22Rv1 (cell line): ENCODE measurements around the gene ISOC2.

Experiments used
- H3K27ac ChIP-seq: fragments of 450-650 bp; 2 replicates; pipeline ENCODE4 v1.5.1; 2017
- ZFX ChIP-seq: fragments of 450-650 bp; IDR thresholded peaks from 2 replicates; pipeline ENCODE4 v1.6.1; 2017; ENCODE audit warnings: antibody characterized with exemption, borderline replicate concordance
- TF ChIP-seq, protein P1 (sequence below): fragments of 450-650 bp; IDR thresholded peaks from 2 replicates; pipeline ENCODE4 v1.5.1; 2017; ENCODE audit warnings: mild to moderate bottlenecking

Gene ISOC2, protein sequence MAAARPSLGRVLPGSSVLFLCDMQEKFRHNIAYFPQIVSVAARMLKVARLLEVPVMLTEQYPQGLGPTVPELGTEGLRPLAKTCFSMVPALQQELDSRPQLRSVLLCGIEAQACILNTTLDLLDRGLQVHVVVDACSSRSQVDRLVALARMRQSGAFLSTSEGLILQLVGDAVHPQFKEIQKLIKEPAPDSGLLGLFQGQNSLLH

DNA sequence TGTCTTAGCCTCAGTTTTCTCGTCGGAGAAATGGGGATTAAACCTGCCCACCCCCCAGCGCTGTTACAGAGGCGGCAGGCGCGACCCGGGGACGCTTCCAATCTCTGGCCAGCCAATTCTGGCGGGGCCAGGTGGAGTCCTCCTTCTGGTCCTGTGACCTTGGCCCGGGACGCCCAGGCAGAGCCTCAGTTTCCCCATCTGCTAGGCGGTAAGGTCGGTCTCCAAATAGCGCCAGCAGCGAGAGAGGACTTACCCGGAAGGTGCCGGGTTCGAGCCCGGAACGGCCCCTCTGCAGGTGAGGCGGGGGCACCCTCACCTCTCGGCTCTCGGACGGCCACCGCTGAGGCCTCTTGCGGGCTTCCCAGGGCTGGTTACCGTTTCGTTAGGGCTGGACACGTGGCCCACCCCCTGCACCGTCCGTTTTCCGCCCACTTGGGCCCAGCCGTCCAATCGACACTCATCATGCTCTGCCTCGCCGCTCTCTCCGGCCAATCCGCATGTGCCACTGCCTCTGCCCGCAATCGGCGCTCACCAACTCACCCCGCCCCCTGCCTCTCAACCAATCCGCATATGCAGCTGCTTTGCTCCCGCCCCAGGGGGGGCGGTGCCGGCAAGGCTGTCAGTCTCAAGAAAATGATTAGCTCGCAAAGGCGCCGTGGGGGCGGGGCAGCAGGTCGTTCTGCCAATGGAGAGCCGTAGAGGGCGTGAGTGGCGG is at the start of gene ISOC2:
Gene ISOC2, minus strand, starts transcription at position 384 of the 715 bp plus-strand sequence. CDS start 5,156 bp downstream, outside the sequence.
- H3K27ac ChIP-seq: peak within 1 kb of the TSS; percentile 91
- no peak for TF ChIP-seq ZFX
- TF ChIP-seq, protein P1, sequence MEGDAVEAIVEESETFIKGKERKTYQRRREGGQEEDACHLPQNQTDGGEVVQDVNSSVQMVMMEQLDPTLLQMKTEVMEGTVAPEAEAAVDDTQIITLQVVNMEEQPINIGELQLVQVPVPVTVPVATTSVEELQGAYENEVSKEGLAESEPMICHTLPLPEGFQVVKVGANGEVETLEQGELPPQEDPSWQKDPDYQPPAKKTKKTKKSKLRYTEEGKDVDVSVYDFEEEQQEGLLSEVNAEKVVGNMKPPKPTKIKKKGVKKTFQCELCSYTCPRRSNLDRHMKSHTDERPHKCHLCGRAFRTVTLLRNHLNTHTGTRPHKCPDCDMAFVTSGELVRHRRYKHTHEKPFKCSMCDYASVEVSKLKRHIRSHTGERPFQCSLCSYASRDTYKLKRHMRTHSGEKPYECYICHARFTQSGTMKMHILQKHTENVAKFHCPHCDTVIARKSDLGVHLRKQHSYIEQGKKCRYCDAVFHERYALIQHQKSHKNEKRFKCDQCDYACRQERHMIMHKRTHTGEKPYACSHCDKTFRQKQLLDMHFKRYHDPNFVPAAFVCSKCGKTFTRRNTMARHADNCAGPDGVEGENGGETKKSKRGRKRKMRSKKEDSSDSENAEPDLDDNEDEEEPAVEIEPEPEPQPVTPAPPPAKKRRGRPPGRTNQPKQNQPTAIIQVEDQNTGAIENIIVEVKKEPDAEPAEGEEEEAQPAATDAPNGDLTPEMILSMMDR: no peak

DNA sequence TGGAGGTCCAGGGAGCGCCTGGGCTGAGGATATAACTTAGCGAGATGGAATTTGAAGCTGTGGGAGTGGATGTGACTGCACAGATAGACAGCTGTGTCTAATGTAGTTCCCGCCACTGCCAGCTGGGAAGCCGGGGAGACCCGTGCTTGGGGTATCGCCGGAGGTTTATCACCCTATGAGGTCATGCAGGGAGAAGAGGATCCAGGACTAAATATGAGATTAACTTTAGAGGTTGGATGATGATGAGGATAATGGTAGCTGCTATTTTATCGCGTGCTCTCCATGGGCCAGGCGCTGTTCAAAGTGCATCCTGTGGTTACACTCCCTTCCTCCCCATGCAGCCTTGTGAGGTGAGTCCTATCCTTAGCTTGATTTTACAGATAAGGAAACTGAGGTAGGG is 46.7 kb upstream of the ISOC2 start:
- H3K27ac ChIP-seq: no peak overlapping the region
- TF ChIP-seq, protein P1: no peak
- TF ChIP-seq ZFX: no peak

DNA sequence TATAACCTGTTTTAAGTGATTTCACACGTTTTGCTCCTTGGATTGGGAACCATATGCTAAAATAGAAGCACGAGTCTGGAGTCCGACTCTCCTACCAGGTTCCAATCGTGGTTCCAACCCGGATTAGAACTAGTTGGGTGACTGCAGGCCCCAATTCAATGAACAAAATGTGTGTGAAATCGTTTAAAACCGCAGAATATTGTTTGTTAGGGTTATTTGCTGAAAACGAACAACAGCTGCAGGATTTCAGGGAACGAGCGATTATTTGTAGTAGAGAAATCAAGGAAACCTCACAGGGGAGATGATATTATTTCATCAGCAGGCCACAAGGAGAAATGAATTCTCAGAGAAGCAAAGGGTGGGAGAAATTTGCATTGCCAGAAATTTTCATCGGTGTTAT is 43.5 kb upstream of the ISOC2 start:
- no peak overlapping the region for H3K27ac ChIP-seq
- no peak for TF ChIP-seq ZFX
- TF ChIP-seq, protein P1: no peak

DNA sequence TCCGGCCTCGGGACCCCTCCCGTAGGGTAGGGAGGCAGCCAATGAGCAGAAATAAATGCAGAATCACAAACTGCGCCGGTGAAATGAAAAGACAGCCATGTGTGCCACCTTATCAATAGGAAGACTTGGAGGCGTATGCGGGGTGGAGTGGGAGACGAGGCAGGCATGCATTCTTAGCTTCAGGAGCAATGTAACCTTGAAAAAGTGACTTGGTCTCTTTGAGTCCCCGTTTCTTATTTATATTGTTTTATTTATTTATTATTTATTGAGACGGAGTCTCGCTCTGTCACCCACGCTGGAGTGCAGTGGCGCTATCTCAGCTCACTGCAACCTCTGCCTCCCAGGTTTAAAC is 42.8 kb upstream of the ISOC2 start:
- TF ChIP-seq, protein P1: peak; percentile 40
- no peak for TF ChIP-seq ZFX
- no peak overlapping the region for H3K27ac ChIP-seq

DNA sequence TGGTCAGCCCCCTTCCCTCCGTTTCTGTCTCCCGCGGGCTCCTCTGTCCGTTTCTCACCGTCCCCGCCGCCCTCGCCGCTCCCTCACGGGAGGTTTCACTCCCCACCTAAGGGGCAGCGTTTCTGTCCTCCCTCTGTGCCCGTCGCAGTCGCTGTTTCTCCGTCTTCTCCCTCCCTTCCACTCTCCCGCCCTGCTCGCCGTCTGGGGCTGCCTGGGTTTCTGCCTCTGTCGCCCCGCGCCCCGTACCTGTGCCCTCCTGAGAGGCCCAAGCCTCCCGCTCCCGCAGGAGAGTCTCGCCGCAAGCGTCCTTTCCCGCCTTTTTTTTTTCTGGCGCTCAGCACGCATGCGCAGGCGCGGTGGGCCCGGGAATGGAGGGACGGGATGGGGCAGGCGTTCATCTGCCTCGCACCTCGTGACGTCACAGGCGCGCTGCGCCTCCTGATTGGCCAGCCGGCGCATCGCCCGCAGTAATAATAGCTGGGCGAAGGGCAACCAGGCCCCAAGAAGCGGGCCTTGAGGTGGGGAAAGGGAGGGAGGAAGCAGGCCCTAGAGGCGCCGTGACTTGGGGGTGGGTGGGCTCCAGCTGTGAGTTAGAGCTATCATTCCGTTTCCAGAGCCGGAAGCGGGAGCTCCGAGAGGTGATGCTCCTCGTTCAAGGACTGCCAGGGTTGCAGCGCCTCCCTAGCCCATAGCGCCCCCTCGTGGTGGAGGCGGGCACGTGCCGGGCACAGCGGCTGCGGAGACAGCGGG is 42.2 kb upstream of the ISOC2 start:
- TF ChIP-seq, protein P1: peak; percentile 87
- TF ChIP-seq ZFX: no peak
- H3K27ac ChIP-seq: peak overlapping the region; percentile 22; the same call in 1 of the 2 replicates

DNA sequence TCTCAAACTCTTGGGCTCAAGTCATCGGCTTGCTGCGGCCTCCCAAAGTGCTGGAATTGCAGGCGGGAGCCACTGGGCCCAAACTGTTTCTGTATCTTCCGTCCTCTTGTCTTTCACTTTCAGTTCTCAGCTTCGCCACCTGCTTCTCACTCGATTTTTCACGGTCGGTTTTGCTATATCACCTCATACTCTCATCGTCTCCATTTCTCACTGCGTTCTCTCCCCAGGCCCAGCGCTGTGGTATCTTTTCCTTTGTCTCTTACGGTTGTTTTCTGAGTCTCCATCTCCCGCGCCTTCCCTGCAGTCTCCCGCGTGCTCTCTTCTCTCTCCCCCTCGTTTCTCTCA is 41.7 kb upstream of the ISOC2 start:
- H3K27ac ChIP-seq: no peak overlapping the region; the same call in 1 of the 2 replicates
- no peak for TF ChIP-seq ZFX
- TF ChIP-seq, protein P1: no peak
